ENCODE data around the gene MAP2K2. TPM values are rescaled to one million over a fixed set of nuclear protein-coding genes. Genes with fewer than 3 reads are reported as not detected.
"Not testable (repeated sequence)": the region's sequence is repeated elsewhere in the genome, so short reads cannot be mapped to it uniquely, and the experiment has no call there.

The MAP2K2 gene
- total RNA-seq, 4 donors from 2014 or later, result 101 to 207 (median 138) TPM

DNA sequence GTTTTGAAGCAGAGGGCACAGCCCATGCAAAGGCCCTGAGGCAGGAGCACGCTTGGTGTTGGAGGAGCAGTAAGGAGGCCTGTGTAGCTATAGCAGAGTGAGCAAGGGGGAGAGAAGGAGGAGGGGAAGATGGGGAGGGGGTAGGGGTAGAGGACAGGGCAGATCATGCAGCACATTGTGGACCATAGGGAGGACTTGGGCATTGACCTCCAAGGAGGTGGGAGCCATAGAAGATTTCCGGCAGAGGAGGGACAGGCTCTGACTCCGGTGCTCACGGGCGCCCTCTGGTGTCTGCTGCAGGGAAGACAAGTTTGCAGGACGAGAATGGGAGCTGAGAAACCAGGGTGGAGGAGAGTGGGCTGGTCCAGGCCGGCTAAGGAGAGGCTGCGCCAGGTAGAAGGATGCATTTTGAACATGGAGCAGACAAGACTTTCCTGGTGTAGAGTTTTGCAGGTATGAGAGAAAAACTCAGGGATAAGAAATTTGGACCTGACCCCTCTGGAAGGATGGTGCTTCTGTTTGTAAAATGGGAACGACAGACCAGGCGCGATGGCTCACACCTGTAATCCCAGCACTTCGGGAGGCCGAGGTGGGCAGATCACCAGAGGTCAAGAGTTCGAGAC is 15.8 kb upstream of the MAP2K2 start:
- Histone ChIP-seq H3K27ac (no peak overlapping the region), H3K36me3 (no peaks in the 10 kb centered on the region), H3K9me3 (no peaks in the 10 kb centered on the region), H3K4me1 (peaks cover 0 to 4% of the 10 kb centered on the region in 2 donors), H3K4me3 (no peak overlapping the region), H3K27me3 (no peaks in the 10 kb centered on the region)
- in situ Hi-C loops (cut with MboI; ENCODE audit: low sequenced_read_pairs in 4 of 4) (loop anchor here in 2 of 4 donors (10.0 to 25.0 kb wide), 2 partner anchors 127 to 145 kb away; partner anchors contain the start of gene PIAS4 (in 1 of the 2)), intact Hi-C loops (cut with DNase I; ENCODE audit: low total_unique reads) (loop anchor here (1.0 to 5.0 kb wide), 3 partner anchors 43 to 153 kb away; partner anchors contain the start of genes ANKRD24 and SIRT6)
- TF ChIP-seq, protein P1, sequence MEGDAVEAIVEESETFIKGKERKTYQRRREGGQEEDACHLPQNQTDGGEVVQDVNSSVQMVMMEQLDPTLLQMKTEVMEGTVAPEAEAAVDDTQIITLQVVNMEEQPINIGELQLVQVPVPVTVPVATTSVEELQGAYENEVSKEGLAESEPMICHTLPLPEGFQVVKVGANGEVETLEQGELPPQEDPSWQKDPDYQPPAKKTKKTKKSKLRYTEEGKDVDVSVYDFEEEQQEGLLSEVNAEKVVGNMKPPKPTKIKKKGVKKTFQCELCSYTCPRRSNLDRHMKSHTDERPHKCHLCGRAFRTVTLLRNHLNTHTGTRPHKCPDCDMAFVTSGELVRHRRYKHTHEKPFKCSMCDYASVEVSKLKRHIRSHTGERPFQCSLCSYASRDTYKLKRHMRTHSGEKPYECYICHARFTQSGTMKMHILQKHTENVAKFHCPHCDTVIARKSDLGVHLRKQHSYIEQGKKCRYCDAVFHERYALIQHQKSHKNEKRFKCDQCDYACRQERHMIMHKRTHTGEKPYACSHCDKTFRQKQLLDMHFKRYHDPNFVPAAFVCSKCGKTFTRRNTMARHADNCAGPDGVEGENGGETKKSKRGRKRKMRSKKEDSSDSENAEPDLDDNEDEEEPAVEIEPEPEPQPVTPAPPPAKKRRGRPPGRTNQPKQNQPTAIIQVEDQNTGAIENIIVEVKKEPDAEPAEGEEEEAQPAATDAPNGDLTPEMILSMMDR (IDR thresholded peaks at IDR 0.05 in 4 of 5, conservative IDR thresholded peaks at IDR 0.05 in 1 of 5), result peak; percentile 42 to 85 (median 71)
- TF ChIP-seq POLR2A (IDR thresholded peaks at IDR 0.05), result no peak
- DNase-seq, result peak; percentile 37 to 63
- ATAC-seq, result peak; percentile 62 to 87

DNA sequence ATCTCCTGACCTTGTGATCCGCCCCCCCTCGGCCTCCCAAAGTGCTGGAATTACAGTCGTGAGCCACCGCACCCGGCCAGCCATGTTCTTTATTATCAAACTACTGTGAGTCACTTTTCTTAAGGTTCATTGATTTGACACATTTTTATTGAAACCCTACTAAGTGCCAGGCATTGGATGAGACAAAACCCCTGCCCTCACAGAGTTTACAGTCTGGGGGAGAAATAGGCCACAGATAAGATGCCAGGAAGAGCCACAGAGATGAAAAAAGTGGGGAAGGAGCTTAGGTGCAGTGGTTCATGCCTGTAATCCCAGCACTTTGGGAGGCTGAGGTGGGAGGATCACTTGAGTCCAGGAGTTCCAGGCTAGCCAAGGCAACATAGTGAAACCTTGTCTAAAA is 14.5 kb upstream of the MAP2K2 start:
- no peak overlapping the region for H3K4me3 ChIP-seq
- in situ Hi-C loops (cut with MboI; ENCODE audit: low sequenced_read_pairs in 4 of 4) (loop anchor here in 2 of 4 donors (10.0 to 25.0 kb wide), 2 partner anchors 126 to 144 kb away; partner anchors contain the start of gene PIAS4 (in 1 of the 2)), intact Hi-C loops (cut with DNase I; ENCODE audit: low total_unique reads) (loop anchor here (5.0 kb wide), 1 partner anchor 44 kb away; the partner anchor contains the start of genes ANKRD24 and SIRT6)
- no peak for TF ChIP-seq POLR2A (IDR thresholded peaks at IDR 0.05)
- TF ChIP-seq, protein P1 (IDR thresholded peaks at IDR 0.05 in 4 of 5, conservative IDR thresholded peaks at IDR 0.05 in 1 of 5), result no peak
- H3K4me1 ChIP-seq, result peaks cover 0 to 4% of the 10 kb centered on the region in 2 donors
- H3K9me3 ChIP-seq, result no peaks in the 10 kb centered on the region
- ATAC-seq (no peak), DNase-seq (no peak)
- H3K27ac ChIP-seq, result no peak overlapping the region
- H3K36me3 ChIP-seq, result no peaks in the 10 kb centered on the region
- no peaks in the 10 kb centered on the region for H3K27me3 ChIP-seq

DNA sequence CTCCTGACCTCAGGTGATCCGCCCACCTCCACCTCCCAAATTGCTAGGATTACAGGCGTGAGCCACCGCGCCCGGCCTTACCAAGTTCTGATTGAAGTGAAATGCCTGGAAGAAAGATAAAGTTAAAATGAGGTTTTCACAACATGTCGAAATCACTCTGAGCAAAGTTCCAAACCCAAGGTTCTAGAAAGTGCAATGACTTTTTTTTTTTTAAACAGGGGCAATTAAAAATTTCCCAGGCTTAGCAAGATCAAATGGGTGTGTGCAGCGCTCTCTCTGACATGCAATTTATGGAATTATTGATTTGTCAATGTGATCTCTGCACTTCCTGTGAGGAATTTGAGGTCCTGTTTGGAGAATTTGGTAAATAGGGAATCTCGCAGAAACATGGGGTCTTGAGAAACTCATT is 12.8 kb upstream of the MAP2K2 start:
- DNase-seq, result no peak
- Histone ChIP-seq H3K4me3 (no peak overlapping the region), H3K27me3 (no peaks in the 10 kb centered on the region), H3K36me3 (no peaks in the 10 kb centered on the region), H3K9me3 (no peaks in the 10 kb centered on the region), H3K4me1 (peaks cover 0 to 4% of the 10 kb centered on the region in 2 donors), H3K27ac (no peak overlapping the region)
- intact Hi-C loops (cut with DNase I; ENCODE audit: low total_unique reads), result loop anchor here (5.0 kb wide), 1 partner anchor 46 kb away; the partner anchor contains the start of genes ANKRD24 and SIRT6
- ATAC-seq, result no peak
- in situ Hi-C loops (cut with MboI; ENCODE audit: low sequenced_read_pairs in 4 of 4), result loop anchor here in 2 of 4 donors (10.0 to 25.0 kb wide), 2 partner anchors 124 to 142 kb away; partner anchors contain the start of gene PIAS4 (in 1 of the 2)
- no peak for TF ChIP-seq POLR2A (IDR thresholded peaks at IDR 0.05)
- TF ChIP-seq, protein P1 (IDR thresholded peaks at IDR 0.05 in 4 of 5, conservative IDR thresholded peaks at IDR 0.05 in 1 of 5), result no peak

DNA sequence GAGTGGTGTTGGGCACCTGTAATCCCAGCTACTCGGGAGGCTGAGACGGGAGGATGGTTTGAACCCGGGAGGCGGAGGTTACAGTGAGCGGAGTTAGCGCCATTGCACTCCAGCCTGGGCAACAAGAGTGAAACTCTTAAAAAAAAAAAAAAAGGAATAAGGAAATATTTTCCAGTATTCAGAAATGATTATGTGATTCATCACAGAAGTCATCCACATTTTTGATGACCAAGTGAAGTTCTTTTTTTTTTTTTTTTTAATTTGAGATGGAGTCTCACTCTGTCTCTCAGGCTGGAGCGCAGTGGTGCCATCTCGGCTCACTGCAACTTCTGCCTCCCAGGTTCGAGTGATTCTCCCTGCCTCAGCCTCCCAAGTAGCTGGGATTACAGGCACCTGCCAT is 11.5 kb upstream of the MAP2K2 start:
- DNase-seq, H3K4me1 ChIP-seq, H3K27ac ChIP-seq, H3K9me3 ChIP-seq, H3K4me3 ChIP-seq, H3K27me3 ChIP-seq, ATAC-seq, H3K36me3 ChIP-seq: not testable (repeated sequence)
- in situ Hi-C loops (cut with MboI; ENCODE audit: low sequenced_read_pairs in 4 of 4), result loop anchor here in 2 of 4 donors (10.0 to 25.0 kb wide), 2 partner anchors 123 to 141 kb away; partner anchors contain the start of gene PIAS4 (in 1 of the 2)
- intact Hi-C loops (cut with DNase I; ENCODE audit: low total_unique reads), result loop anchor here (5.0 kb wide), 1 partner anchor 47 kb away; the partner anchor contains the start of genes ANKRD24 and SIRT6

DNA sequence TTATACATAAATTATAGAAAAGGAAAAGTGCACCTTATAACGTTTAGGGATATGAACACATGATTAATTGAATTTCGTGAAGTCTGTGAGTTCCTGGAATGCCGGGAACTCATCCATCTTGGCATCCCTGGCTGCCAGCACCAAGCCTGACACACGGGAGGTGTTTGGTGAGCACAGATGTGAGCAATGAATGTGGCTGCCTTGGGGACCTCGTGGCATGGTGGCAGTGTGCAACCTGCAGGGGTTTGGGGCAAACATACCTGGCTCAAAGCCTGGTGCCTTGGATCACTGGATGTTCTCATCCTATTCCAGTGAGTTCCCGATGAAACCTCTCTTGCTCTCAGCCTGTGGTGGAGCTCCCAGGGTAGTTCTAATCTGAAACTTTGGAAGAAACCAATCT is 10.4 kb upstream of the MAP2K2 start:
- Histone ChIP-seq H3K36me3 (no peaks in the 10 kb centered on the region), H3K27ac (no peak overlapping the region), H3K27me3 (no peaks in the 10 kb centered on the region), H3K4me1 (peaks cover 0 to 8% of the 10 kb centered on the region in 2 donors), H3K9me3 (no peaks in the 10 kb centered on the region), H3K4me3 (no peak overlapping the region)
- intact Hi-C loops (cut with DNase I; ENCODE audit: low total_unique reads) (no loop called here), in situ Hi-C loops (cut with MboI; ENCODE audit: low sequenced_read_pairs in 4 of 4) (loop anchor here in 2 of 4 donors (10.0 to 25.0 kb wide), 2 partner anchors 122 to 140 kb away; partner anchors contain the start of gene PIAS4 (in 1 of the 2))
- DNase-seq (no peak), ATAC-seq (no peak)
- no peak for TF ChIP-seq POLR2A (IDR thresholded peaks at IDR 0.05)
- TF ChIP-seq, protein P1 (IDR thresholded peaks at IDR 0.05 in 4 of 5, conservative IDR thresholded peaks at IDR 0.05 in 1 of 5), result no peak
